ENCODE measurements around the gene SLC4A1.

DNA sequence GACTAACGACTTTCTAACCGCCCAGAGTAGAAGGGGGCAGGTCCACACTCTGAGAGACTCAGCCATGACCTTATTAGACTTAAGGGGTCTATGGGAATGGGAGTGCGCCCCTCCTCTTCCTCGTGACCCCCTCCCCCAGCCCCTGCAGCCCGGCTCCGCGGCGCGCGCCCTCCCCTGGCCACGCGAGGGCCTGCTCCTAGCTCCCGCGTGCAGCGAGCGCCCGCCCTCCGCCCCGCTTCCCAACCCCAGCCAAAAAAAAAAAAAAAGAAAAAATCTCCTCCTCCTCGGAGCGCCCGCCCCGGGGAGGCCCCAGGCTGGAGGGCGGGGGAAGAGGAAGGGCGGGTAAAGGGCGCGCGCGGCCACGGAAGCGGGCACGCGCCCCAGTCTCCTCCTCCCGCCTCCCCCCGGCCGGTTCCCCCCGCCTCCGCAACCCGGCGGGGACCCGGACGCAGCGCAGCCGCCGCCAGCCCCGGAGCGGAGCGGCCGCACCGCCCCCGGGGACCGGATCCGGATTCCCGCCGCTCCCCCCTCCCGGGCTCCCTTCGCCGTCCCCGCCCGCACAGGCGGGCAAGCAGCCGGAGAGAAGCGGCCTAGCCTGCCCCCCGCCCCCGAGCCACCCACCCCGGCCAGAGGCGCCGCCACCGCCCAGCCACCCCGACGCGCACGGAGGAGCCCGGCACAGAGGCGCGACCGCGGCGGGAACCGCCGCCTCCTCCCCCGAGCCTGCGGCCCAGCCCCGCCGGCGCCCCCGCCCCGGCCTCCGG is 49.4 kb downstream of the SLC4A1 start:
- TF ChIP-seq CREB1 (IDR thresholded peaks at IDR 0.05; ENCODE audit: low read depth) (no peak), EGR1 (IDR thresholded peaks at IDR 0.05) (peak; percentile 69), YY1 (IDR thresholded peaks at IDR 0.05; ENCODE audit: low read depth) (peak; percentile 5; the same call in 1 of the 2 replicates), FOXM1 (IDR thresholded peaks at IDR 0.05; ENCODE audit: borderline replicate concordance, low read depth) (no peak)
- TF ChIP-seq, protein P1, sequence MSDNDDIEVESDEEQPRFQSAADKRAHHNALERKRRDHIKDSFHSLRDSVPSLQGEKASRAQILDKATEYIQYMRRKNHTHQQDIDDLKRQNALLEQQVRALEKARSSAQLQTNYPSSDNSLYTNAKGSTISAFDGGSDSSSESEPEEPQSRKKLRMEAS (IDR thresholded peaks at IDR 0.05) = peak; percentile 69
- TF ChIP-seq, protein P2, sequence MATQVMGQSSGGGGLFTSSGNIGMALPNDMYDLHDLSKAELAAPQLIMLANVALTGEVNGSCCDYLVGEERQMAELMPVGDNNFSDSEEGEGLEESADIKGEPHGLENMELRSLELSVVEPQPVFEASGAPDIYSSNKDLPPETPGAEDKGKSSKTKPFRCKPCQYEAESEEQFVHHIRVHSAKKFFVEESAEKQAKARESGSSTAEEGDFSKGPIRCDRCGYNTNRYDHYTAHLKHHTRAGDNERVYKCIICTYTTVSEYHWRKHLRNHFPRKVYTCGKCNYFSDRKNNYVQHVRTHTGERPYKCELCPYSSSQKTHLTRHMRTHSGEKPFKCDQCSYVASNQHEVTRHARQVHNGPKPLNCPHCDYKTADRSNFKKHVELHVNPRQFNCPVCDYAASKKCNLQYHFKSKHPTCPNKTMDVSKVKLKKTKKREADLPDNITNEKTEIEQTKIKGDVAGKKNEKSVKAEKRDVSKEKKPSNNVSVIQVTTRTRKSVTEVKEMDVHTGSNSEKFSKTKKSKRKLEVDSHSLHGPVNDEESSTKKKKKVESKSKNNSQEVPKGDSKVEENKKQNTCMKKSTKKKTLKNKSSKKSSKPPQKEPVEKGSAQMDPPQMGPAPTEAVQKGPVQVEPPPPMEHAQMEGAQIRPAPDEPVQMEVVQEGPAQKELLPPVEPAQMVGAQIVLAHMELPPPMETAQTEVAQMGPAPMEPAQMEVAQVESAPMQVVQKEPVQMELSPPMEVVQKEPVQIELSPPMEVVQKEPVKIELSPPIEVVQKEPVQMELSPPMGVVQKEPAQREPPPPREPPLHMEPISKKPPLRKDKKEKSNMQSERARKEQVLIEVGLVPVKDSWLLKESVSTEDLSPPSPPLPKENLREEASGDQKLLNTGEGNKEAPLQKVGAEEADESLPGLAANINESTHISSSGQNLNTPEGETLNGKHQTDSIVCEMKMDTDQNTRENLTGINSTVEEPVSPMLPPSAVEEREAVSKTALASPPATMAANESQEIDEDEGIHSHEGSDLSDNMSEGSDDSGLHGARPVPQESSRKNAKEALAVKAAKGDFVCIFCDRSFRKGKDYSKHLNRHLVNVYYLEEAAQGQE (IDR thresholded peaks at IDR 0.05; ENCODE audit: low read depth) = no peak
